ENCODE data around the gene RGS7. TPM values are rescaled to one million over a fixed set of nuclear protein-coding genes. Genes with fewer than 3 reads are reported as not detected.

The RGS7 gene
- total RNA-seq, 1 experiment from 2014 or later = 1.5 TPM

- H3K36me3 Mint-ChIP-seq (ENCODE audit: insufficient read depth in 1 of 3, low read depth in 3 of 3) = no peaks in the 10 kb centered on the region
These were observed 590.2 kb downstream of the RGS7 start for GRCh38 chr1:240766831-240767230.

More at GRCh38 chr1:240766831-240767230, 590.2 kb downstream of the RGS7 start:
- no peak overlapping the region for H2BK5ac ChIP-seq (ENCODE audit: insufficient read length, low read length)
- TF ChIP-seq CTCF (conservative IDR thresholded peaks at IDR 0.05) = no peak
- DNase-seq = no peak
- peaks cover 3 to 9% of the 10 kb centered on the region in 2 experiments; a peak in 1 of 5 replicates for H3K9me3 Mint-ChIP-seq
- H3K4me1 ChIP-seq (ENCODE audit: insufficient read depth, low read length) = peaks cover 4% of the 10 kb centered on the region; the same call in 1 of the 2 replicates
- H3K18ac ChIP-seq (ENCODE audit: insufficient read length, low read depth, low read length) = no peak overlapping the region
- H4K91ac ChIP-seq (ENCODE audit: insufficient read length, low read depth, low read length) = no peak overlapping the region
- H3K4me2 ChIP-seq (ENCODE audit: insufficient read depth, insufficient read length, low read length) = no peak overlapping the region
- no peak overlapping the region for H3K27ac ChIP-seq (ENCODE audit: insufficient read length, low read depth, low read length)
- peaks cover 12 to 15% of the 10 kb centered on the region in 2 experiments for H3K4me1 Mint-ChIP-seq
- H3K23me2 ChIP-seq (ENCODE audit: insufficient read length, low read depth, low read length, poor library complexity, severe bottlenecking) = no peaks in the 10 kb centered on the region
- H3K4me3 Mint-ChIP-seq = no peak overlapping the region
- H3K9ac ChIP-seq (ENCODE audit: extremely low read depth, insufficient read length, low read length) = no peak overlapping the region
- no peak overlapping the region for H4K5ac ChIP-seq (ENCODE audit: insufficient read length, low read depth, low read length)
- H2BK20ac ChIP-seq (ENCODE audit: low read depth, low read length, poor library complexity, severe bottlenecking) = no peak overlapping the region
- H3K56ac ChIP-seq (ENCODE audit: insufficient read length, low read depth, low read length) = no peak overlapping the region
- H4K20me1 ChIP-seq (ENCODE audit: control insufficient read depth, insufficient read depth, insufficient read length) = no peaks in the 10 kb centered on the region
- H2BK12ac ChIP-seq (ENCODE audit: insufficient read length, low read depth, low read length) = no peak overlapping the region
- no peak overlapping the region for H3K23ac ChIP-seq (ENCODE audit: insufficient read length, low read depth, low read length)
- no peaks in the 10 kb centered on the region for H3K79me1 ChIP-seq (ENCODE audit: insufficient read depth, low read depth, low read length, poor library complexity, severe bottlenecking)
- no peak overlapping the region for H3K14ac ChIP-seq (ENCODE audit: insufficient read depth, low read length)
- H2BK15ac ChIP-seq (ENCODE audit: low read depth, low read length) = no peak overlapping the region
- no peak overlapping the region; a peak in 1 of 7 replicates for H3K27ac Mint-ChIP-seq
- no peak overlapping the region for H2BK120ac ChIP-seq (ENCODE audit: low read depth, low read length, poor library complexity, severe bottlenecking)
- H3K9me3 ChIP-seq (ENCODE audit: control insufficient read depth, low read depth, low read length) = no peaks in the 10 kb centered on the region
- no peaks in the 10 kb centered on the region for H3K79me2 ChIP-seq (ENCODE audit: insufficient read depth, low read length)
- no peaks in the 10 kb centered on the region for H3K27me3 Mint-ChIP-seq (ENCODE audit: low read depth)
- H4K8ac ChIP-seq (replicated peaks; ENCODE audit: insufficient read length, low read depth, low read length) = no peak overlapping the region
- no peak overlapping the region for H2AK5ac ChIP-seq (ENCODE audit: insufficient read length, low read length)
- no peak overlapping the region for H2AFZ ChIP-seq (ENCODE audit: low read length)
- no peaks in the 10 kb centered on the region for H3K27me3 ChIP-seq (ENCODE audit: insufficient read depth, low read length)
- H3K4ac ChIP-seq (ENCODE audit: low read depth, low read length) = no peak overlapping the region
- H3T11ph ChIP-seq (ENCODE audit: low read length) = no peak overlapping the region
